Embryonic facial prominence (tissue), 1 donor: Measurements from ENCODE around the gene OR10H1.
"Not testable (repeated sequence)": the region's sequence is repeated elsewhere in the genome, so short reads cannot be mapped to it uniquely, and the experiment has no call there.

Source experiments
- DNase-seq: peaks from one replicate; pipeline ENCODE4 v3.0.0-alpha.2; 2016; ENCODE audit errors: extremely low spot score

Gene OR10H1

GRCh38 chr19:15828611-15829305, 13.3 kb upstream of the OR10H1 start:
- DNase-seq, result not testable (repeated sequence)

- no peak for DNase-seq
These were observed 12.7 kb upstream of the OR10H1 start for GRCh38 chr19:15828121-15828610.

GRCh38 chr19:15825753-15826152, 10.3 kb upstream of the OR10H1 start:
- DNase-seq, result no peak

GRCh38 chr19:15820646-15821045, 5.2 kb upstream of the OR10H1 start:
- DNase-seq, result no peak

- DNase-seq, result no peak
These were observed 1.5 kb downstream of the OR10H1 start for GRCh38 chr19:15813916-15814315.

GRCh38 chr19:15812060-15812722, 3.3 kb downstream of the OR10H1 start:
- DNase-seq, result no peak

- no peak for DNase-seq
These were observed 4.0 kb downstream of the OR10H1 start for GRCh38 chr19:15811476-15811875.

GRCh38 chr19:15810335-15810734, 5.1 kb downstream of the OR10H1 start:
- no peak for DNase-seq

- not testable (repeated sequence) for DNase-seq
These were observed 21.2 kb downstream of the OR10H1 start for GRCh38 chr19:15794279-15794678.

- DNase-seq, result no peak
These were observed 25.4 kb downstream of the OR10H1 start for GRCh38 chr19:15790096-15790495.

GRCh38 chr19:15788594-15789270, 26.7 kb downstream of the OR10H1 start:
- no peak for DNase-seq

GRCh38 chr19:15787611-15788155, 27.8 kb downstream of the OR10H1 start, which contains the start of gene OR10H5:
Gene OR10H5 (plus strand): TSS chr19:15787661. CDS start chr19:15794049, 6,388 bp downstream.
- DNase-seq, result no peak

- DNase-seq, result not testable (repeated sequence)
These were observed 32.6 kb downstream of the OR10H1 start for GRCh38 chr19:15782896-15783295.

GRCh38 chr19:15782211-15782610, 33.3 kb downstream of the OR10H1 start:
- DNase-seq, result no peak

GRCh38 chr19:15781661-15782060, 33.8 kb downstream of the OR10H1 start:
- no peak for DNase-seq

- no peak for DNase-seq
These were observed 34.6 kb downstream of the OR10H1 start for GRCh38 chr19:15780610-15781418.

GRCh38 chr19:15779756-15780476, 35.5 kb downstream of the OR10H1 start:
- peak; percentile 44 for DNase-seq

GRCh38 chr19:15776991-15777970, 38.2 kb downstream of the OR10H1 start:
- DNase-seq, result no peak

- no peak for DNase-seq
These were observed 39.2 kb downstream of the OR10H1 start for GRCh38 chr19:15776264-15776663.

GRCh38 chr19:15775249-15775648, 40.2 kb downstream of the OR10H1 start:
- DNase-seq, result no peak
